Mesendoderm (in vitro differentiated cells): ENCODE measurements around the gene CDK6.

Experiments used
- DNase-seq: peaks from one replicate; pipeline ENCODE4 v3.0.0; 2013
- H2AK5ac ChIP-seq: 2 replicates; pipeline ENCODE4 v1.6.1; 2013; ENCODE audit warnings: low read length, inconsistent platforms
- H2BK120ac ChIP-seq: 2 replicates; pipeline ENCODE4 v1.6.1; 2013; ENCODE audit warnings: low read depth, mild to moderate bottlenecking, low read length, moderate library complexity, mixed read lengths
- H2BK15ac ChIP-seq: replicated peaks from 2 replicates; pipeline ENCODE4 v1.6.1; 2013; ENCODE audit warnings: low read depth, mild to moderate bottlenecking, moderate library complexity
- H2BK5ac ChIP-seq: 2 replicates; pipeline ENCODE4 v1.6.1; 2013; ENCODE audit warnings: low read length, inconsistent platforms
- H3K18ac ChIP-seq: 2 replicates; pipeline ENCODE4 v1.6.1; 2013; ENCODE audit warnings: mild to moderate bottlenecking, low read length, mixed read lengths
- H3K23ac ChIP-seq: one replicate; pipeline ENCODE4 v1.6.1; 2013; ENCODE audit warnings: low read length
- H3K27ac ChIP-seq: 2 replicates; pipeline ENCODE4 v1.5.1; 2013; ENCODE audit warnings: low read depth, mild to moderate bottlenecking, inconsistent platforms, low read length, moderate library complexity
- H3K27me3 ChIP-seq: 2 replicates; pipeline ENCODE4 v1.6.1; 2013; ENCODE audit warnings: low read length, control low read depth, mild to moderate bottlenecking, inconsistent platforms; ENCODE audit not compliant: insufficient read depth, poor library complexity
- H3K36me3 ChIP-seq: 2 replicates; pipeline ENCODE4 v1.6.1; 2013; ENCODE audit warnings: low read length, inconsistent platforms; ENCODE audit not compliant: control insufficient read depth, insufficient read depth
- H3K4ac ChIP-seq: one replicate; pipeline ENCODE4 v1.6.1; 2013; ENCODE audit warnings: low read depth, mild to moderate bottlenecking, low read length, moderate library complexity
- H3K4me1 ChIP-seq: 2 replicates; pipeline ENCODE4 v1.6.1; 2013; ENCODE audit warnings: low read depth, low read length, inconsistent platforms; ENCODE audit not compliant: control insufficient read depth
- H3K4me2 ChIP-seq: 2 replicates; pipeline ENCODE4 v1.6.1; 2013; ENCODE audit warnings: low read length
- H3K4me3 ChIP-seq: 2 replicates; pipeline ENCODE4 v1.5.1; 2013; ENCODE audit warnings: mild to moderate bottlenecking, low read length
- H3K56ac ChIP-seq: one replicate; pipeline ENCODE4 v1.6.1; 2013; ENCODE audit warnings: low read length
- H3K79me1 ChIP-seq: 2 replicates; pipeline ENCODE4 v1.6.1; 2013; ENCODE audit warnings: low read length, inconsistent platforms
- H3K79me2 ChIP-seq: 2 replicates; pipeline ENCODE4 v1.6.1; 2013; ENCODE audit warnings: mild to moderate bottlenecking, low read length; ENCODE audit not compliant: control insufficient read depth, insufficient read depth
- H3K9ac ChIP-seq: 2 replicates; pipeline ENCODE4 v1.6.1; 2013; ENCODE audit warnings: low read length, inconsistent platforms
- H4K5ac ChIP-seq: one replicate; pipeline ENCODE4 v1.6.1; 2013; ENCODE audit warnings: low read length
- H4K8ac ChIP-seq: one replicate; pipeline ENCODE4 v1.6.1; 2013; ENCODE audit warnings: low read depth, mild to moderate bottlenecking, control low read depth, low read length, moderate library complexity
- WGBS: extraction: QIAGEN DNeasy Blood & Tissue Kit; methylation state at CpG from one replicate; pipeline ENCODE4 v1.1.7; 2013; ENCODE audit warnings: low lambda C conversion rate, missing lambda C conversion rate; ENCODE audit not compliant: insufficient coverage; ENCODE audit errors: extremely low coverage; 5-methylcytosine and 5-hydroxymethylcytosine counted together

The CDK6 gene

DNA sequence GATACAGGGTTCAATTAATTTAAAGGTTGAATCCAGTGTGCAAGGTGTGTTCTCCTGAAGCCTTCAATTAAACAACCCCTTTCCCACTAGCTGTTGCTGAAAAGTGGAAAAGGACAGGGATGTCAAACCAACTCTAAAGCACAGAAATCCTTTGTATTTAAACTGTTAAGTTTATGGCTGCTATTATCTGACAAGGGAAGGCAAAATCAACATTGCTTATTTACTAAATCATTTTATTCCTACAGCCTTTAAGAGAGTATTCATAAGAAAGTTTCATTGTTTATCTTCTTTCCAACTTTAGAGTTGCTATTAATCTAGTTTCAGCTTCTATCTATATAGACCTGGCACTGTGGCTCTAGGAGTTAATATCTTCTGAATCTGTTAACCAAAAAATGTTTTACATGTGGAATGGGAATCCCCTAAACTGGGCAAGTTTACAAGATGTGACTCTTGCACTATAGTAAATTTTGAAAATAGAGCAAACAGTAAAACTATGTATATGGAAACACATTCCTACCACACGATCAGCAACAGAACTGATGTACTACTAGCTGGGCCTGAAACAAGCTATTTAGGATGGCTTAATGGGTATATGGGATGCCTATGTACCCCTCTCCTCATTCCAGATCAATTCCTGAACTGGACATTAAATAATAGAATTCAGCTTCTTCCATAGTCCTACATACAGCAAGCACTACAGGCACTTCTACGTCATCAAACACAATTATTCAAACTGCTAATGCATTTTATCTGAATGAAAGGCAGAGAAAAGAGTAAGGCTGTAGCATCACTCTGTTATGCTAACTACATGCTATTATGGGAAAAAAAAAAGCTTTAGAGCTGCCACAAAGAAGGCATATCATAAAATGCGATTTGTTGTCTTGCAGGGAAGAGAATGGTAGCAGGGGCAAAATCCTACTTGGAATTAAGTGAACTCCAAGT, 52.8 kb downstream of the CDK6 start:
- Histone ChIP-seq H3K27me3 (no peaks in the 10 kb centered on the region), H2BK15ac (no peak overlapping the region), H3K56ac (no peak overlapping the region), H3K9ac (no peak overlapping the region), H2BK120ac (no peak overlapping the region), H2BK5ac (no peak overlapping the region), H3K4me3 (no peak overlapping the region), H3K4ac (no peak overlapping the region), H3K4me2 (no peak overlapping the region), H3K36me3 (no peaks in the 10 kb centered on the region), H3K27ac (no peak overlapping the region), H4K8ac (no peak overlapping the region), H3K18ac (no peak overlapping the region), H3K23ac (no peak overlapping the region), H3K79me2 (no peaks in the 10 kb centered on the region), H2AK5ac (no peak overlapping the region), H3K4me1 (peaks cover 5% of the 10 kb centered on the region), H4K5ac (no peak overlapping the region), H3K79me1 (peaks cover 5% of the 10 kb centered on the region)
- WGBS, result no CpG with 5 or more reads among the region's 3 CpGs
- no peak for DNase-seq

DNA sequence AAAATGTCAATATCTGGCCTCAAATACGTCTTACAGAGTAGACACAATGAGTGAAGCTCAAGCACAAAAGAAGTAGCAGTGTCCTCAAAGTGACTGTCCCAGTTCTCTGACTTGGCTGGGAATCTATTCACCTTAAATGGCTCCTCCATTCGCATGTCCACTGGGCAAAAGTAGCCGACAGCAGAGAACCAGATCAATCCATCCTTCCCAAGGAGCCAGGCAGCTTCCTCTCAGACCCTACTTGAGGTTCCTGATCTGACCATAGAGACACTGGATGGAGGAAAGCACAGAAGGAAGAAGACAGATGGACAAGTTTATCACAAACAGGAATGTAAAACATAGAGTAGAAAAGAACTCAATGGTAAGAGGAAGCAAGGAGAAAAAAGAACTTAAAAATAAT, 53.5 kb downstream of the CDK6 start:
- Histone ChIP-seq H2BK5ac (no peak overlapping the region), H2AK5ac (no peak overlapping the region), H3K4me1 (peaks cover 5% of the 10 kb centered on the region), H3K4me2 (no peak overlapping the region), H3K56ac (no peak overlapping the region), H3K36me3 (no peaks in the 10 kb centered on the region), H3K18ac (no peak overlapping the region), H3K4ac (no peak overlapping the region), H3K9ac (no peak overlapping the region), H4K8ac (no peak overlapping the region), H3K79me1 (peaks cover 5% of the 10 kb centered on the region), H3K79me2 (no peaks in the 10 kb centered on the region), H4K5ac (no peak overlapping the region), H3K23ac (no peak overlapping the region), H3K27me3 (no peaks in the 10 kb centered on the region), H2BK15ac (no peak overlapping the region), H3K4me3 (no peak overlapping the region), H2BK120ac (no peak overlapping the region), H3K27ac (no peak overlapping the region)
- no CpG with 5 or more reads among the region's 3 CpGs for WGBS
- DNase-seq, result no peak

- no peak overlapping the region for H3K9ac ChIP-seq
- H3K56ac ChIP-seq, result no peak overlapping the region
- H3K36me3 ChIP-seq, result no peaks in the 10 kb centered on the region
- no peaks in the 10 kb centered on the region for H3K79me2 ChIP-seq
- H3K4me1 ChIP-seq, result peaks cover 5% of the 10 kb centered on the region
- H4K8ac ChIP-seq, result no peak overlapping the region
- peak overlapping the region; percentile 28 for H3K18ac ChIP-seq
- no peaks in the 10 kb centered on the region for H3K27me3 ChIP-seq
- no peak overlapping the region for H3K23ac ChIP-seq
- no peak overlapping the region for H2AK5ac ChIP-seq
- no peak overlapping the region for H4K5ac ChIP-seq
- DNase-seq, result no peak
- no peak overlapping the region for H3K4me3 ChIP-seq
- WGBS, result no CpG with 5 or more reads among the region's 1 CpG
- peaks cover 5% of the 10 kb centered on the region for H3K79me1 ChIP-seq
- H2BK15ac ChIP-seq, result no peak overlapping the region
- no peak overlapping the region for H3K4ac ChIP-seq
- H2BK5ac ChIP-seq, result no peak overlapping the region
- H2BK120ac ChIP-seq, result no peak overlapping the region
- H3K27ac ChIP-seq, result no peak overlapping the region
- H3K4me2 ChIP-seq, result no peak overlapping the region
Measured at GRCh38 chr7:92782236-92782635, 54.1 kb downstream of the CDK6 start.

GRCh38 chr7:92781117-92781720, 55.2 kb downstream of the CDK6 start:
- H3K27ac ChIP-seq, result no peak overlapping the region
- no peak overlapping the region for H2BK120ac ChIP-seq
- peaks cover 5% of the 10 kb centered on the region for H3K4me1 ChIP-seq
- no peak overlapping the region for H4K8ac ChIP-seq
- H3K4me2 ChIP-seq, result no peak overlapping the region
- no peak overlapping the region for H2AK5ac ChIP-seq
- peaks cover 5% of the 10 kb centered on the region for H3K79me1 ChIP-seq
- no peak overlapping the region for H3K23ac ChIP-seq
- H3K79me2 ChIP-seq, result no peaks in the 10 kb centered on the region
- no peak overlapping the region for H3K18ac ChIP-seq
- no peak overlapping the region for H2BK15ac ChIP-seq
- H3K56ac ChIP-seq, result no peak overlapping the region
- no peak overlapping the region for H2BK5ac ChIP-seq
- WGBS, result no CpG with 5 or more reads among the region's 3 CpGs
- no peak overlapping the region for H3K4me3 ChIP-seq
- no peak overlapping the region for H3K9ac ChIP-seq
- no peak overlapping the region for H4K5ac ChIP-seq
- DNase-seq, result no peak
- H3K27me3 ChIP-seq, result no peaks in the 10 kb centered on the region
- H3K4ac ChIP-seq, result no peak overlapping the region
- no peaks in the 10 kb centered on the region for H3K36me3 ChIP-seq

- no peaks in the 10 kb centered on the region for H3K36me3 ChIP-seq
- H3K4me2 ChIP-seq, result no peak overlapping the region
- H3K4me1 ChIP-seq, result peaks cover 5% of the 10 kb centered on the region
- no peak overlapping the region for H2BK5ac ChIP-seq
- no peak overlapping the region for H2BK120ac ChIP-seq
- H2AK5ac ChIP-seq, result no peak overlapping the region
- H2BK15ac ChIP-seq, result no peak overlapping the region
- H3K23ac ChIP-seq, result no peak overlapping the region
- H3K27ac ChIP-seq, result no peak overlapping the region
- no peaks in the 10 kb centered on the region for H3K27me3 ChIP-seq
- no peak overlapping the region for H3K18ac ChIP-seq
- WGBS, result no CpG with 5 or more reads among the region's 5 CpGs
- no peak overlapping the region for H4K5ac ChIP-seq
- no peak overlapping the region for H3K9ac ChIP-seq
- peaks cover 5% of the 10 kb centered on the region for H3K79me1 ChIP-seq
- no peak overlapping the region for H3K56ac ChIP-seq
- H3K4me3 ChIP-seq, result no peak overlapping the region
- H4K8ac ChIP-seq, result no peak overlapping the region
- DNase-seq, result no peak
- H3K4ac ChIP-seq, result no peak overlapping the region
- H3K79me2 ChIP-seq, result no peaks in the 10 kb centered on the region
Measured at GRCh38 chr7:92778972-92779371, 57.4 kb downstream of the CDK6 start.
